Stimulated activated CD4-positive, alpha-beta T cell treated with anti-CD3 and anti-CD28 coated beads, Interleukin-4, amount 100 ng/mL, for 1 hour (primary cell): Measurements from ENCODE around the gene NEURL1B.
"Not testable (repeated sequence)": the region's sequence is repeated elsewhere in the genome, so short reads cannot be mapped to it uniquely, and the experiment has no call there.

Source experiments
- DNase-seq: peaks from one replicate; pipeline ENCODE4 v3.0.0-alpha.2; 2020

NEURL1B gene

DNA sequence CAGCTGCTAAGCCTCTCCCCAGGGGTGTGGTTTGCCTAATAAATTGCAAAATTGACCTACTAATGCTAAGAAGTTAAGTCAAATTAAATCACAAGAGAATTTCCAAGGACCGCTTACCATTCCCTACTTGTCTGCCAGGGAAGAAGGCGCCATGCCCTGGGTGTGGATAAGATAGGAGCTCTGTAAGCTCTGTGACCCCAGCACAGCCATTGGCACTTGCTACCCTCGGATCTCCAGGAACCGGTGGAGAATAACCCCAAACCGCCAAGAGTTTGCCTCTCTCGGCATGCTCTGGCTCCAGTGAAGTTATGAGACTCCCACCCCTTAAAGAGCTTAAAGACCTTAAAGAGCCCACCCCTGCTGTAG lies 58.9 kb downstream of the NEURL1B start:
- no peak for DNase-seq

DNA sequence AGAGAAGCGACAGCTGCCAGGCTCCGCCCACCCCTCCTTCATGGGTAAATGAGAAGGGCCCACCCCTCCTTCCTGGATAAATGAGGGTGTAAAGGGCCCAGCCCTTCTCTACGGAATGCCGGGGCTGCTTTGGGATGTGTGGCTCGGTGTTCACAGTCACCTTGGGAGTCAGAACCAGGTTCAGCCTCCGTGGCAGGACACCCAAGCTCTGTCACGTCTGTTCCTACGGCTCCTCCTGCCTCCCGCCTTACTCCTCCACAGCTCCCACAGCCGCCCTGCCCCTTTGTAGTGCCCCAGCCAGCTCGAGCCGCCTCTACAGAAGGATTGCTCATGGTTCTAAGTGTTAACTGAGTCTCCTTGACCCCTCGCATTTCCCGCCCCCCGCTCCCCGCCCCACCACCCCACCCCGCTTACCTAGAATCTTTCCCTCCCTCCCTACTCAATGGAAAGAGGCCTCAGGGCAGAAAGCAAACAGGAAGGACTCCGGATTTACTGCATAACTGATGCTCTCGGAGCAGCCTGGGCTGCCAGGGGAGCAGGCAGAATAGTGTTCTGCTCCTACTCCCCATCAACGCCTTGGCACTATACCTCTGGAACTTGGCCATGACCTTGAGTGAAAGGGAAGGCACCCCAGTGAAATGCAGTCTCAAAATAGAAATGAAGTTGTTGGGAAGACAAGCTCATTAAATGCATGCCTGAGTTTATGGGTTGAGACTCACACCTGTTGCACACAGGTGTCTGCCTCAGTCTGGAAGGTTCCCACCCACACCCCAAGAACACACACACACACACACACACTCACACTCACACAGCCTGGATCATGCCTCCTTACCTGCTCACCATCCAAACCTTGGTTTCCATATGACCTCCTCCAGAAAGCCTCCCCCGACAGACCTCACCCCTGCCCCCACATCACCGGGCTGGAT lies 59.6 kb downstream of the NEURL1B start:
- DNase-seq = no peak

DNA sequence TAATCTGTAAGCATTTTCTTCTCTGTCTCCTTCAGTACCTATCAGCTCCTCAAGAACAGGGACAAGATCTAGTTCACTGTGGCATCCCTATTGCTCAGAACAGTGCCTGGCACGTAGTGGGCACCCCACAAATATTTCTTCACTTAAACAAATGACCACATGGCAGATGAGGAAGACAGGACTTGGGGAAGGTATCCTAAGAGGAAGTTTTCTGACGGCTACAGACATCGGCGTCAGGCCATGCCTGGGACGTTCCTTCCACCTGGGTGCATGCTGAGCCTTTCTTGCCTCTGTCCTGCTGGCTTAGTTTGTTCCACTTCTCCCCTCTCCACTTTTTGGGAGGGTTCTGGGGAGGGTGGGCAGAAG lies 60.2 kb downstream of the NEURL1B start:
- no peak for DNase-seq

DNA sequence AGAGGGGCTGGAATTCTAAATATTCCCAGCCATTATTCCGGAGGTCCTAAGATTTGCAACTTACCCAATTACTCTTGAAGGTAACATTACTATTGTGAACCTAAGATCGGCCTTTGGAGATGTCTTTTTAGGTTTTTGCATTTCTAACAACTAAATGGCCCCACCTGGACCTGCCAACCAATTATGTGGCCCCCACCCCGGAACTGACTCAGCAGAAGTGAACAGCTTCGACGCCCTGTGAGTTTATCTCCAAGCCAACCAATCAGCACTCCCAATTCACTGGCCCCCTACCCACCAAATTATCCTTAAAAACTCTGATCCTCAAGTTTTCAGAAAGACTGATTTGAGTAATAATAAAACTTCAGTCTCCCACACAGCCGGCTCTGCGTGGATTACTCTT lies 62.9 kb downstream of the NEURL1B start:
- DNase-seq = no peak

DNA sequence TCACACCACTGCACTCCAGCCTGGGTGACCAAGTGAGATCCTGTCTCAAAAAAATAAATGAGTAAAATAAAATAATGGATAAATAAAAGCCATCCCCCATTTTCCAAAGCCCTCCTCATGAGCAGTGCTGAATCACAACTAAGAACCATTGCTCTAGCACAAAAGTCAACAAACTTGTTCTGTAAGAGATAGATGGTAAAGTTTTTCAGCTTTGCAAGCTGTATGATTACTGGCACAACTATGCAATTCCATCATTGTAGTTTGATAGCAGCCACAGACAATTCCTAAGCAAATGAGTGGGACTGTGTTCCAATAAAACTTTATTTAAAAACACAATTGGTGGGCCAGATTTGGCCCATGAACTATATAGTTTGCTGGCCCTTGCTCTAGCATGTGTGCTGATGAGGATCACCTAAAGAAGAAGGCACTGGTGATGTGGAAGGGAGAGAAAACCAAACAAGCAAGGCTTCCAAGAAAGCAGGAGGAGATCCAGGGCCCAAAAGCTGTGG lies 64.6 kb downstream of the NEURL1B start:
- DNase-seq = no peak

DNA sequence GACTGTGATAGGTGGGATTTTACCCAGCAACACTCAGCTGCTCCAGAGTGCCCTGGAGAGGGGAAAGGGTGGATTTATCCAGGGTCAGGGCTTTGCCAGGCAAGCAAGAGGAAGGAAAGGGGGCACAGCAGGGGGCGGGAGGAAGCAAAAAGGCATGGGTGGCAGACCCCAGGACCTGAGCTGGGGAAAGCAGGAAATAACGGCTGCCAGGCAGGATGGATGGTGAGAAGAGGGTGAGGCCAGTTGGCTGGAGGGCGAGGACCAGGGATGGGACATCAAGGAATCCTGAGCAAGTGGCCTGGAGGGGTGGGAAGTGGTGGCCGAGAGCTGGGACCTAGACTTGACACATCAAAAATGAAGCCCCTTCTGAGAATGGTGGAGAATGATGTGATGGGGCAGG lies 65.7 kb downstream of the NEURL1B start:
- no peak for DNase-seq

DNA sequence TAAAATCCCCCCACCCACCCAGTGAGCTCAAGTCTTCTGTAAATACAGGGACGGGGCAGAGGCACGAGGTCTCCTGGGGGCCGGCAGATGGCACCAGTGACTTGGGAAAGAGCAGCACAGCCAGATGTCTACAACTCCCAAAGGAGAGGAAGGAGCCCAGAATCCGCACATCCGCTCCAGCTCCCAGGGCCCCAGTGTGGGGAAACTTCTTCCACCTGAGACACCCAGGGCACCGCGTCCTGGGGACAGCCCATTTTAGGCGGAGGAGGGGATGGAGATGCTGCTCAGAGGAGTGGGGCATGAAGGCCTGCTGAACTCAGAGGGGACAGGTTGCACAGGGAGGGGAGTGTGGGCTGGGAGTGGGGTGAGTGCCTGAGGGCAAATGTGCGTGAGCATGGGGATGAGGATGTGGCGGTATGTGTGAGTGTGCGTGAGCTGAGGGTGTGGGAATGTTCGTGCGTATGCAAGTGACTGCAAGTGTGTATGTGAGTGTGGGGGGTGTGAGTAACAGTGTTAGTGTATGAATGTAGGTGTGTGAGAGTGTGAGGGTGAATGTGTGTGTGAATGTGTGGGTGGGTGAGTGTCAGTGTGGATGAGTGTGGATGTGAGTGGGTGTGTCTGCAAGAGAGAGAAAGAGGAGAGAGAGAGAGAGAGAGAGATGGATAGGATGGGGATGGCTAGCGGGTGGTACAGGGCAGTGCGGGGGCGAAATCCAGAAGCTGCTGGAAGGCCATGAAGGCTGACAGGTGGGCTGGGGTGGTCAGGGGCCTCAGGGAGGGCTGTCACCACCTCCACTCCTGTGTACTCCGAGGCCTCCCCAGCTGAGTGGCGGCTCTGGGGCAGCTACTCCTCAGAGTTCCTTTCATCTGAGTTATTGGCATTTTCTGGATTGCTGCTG lies 66.5 kb downstream of the NEURL1B start:
- no peak for DNase-seq

DNA sequence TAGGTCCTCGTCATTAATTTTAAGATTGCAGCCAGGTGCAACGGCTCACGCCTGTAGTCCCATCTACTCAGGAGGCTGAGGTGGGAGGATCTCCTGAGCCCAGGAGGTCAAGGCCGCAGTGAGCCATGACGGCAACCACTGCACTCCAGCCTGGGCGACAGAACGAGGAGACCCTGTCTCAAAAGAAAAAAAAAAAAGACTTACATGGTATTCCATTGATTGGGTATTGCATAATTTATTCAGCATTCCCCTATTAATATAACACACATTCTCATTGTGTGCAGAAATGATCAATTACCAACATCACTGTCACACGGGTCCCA lies 67.1 kb downstream of the NEURL1B start:
- DNase-seq = no peak

DNA sequence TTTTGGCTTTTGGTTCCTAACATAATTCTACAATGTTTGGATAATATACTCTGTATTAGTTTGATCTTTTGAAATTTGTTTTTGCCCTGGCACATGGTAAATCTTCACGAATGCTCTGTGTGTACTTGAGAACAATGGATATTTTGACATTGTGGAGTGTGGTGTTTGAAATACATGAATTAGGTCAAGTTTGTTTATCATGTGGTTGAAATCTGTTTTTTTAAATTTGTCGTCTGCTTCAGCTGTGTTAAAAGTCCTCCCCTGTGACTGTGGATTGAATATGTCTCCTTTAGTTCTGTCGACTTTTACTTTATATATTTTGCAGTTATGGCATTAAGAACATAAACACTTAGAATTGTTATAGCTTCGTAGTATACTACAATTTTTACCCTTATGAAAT lies 69.6 kb downstream of the NEURL1B start:
- no peak for DNase-seq

DNA sequence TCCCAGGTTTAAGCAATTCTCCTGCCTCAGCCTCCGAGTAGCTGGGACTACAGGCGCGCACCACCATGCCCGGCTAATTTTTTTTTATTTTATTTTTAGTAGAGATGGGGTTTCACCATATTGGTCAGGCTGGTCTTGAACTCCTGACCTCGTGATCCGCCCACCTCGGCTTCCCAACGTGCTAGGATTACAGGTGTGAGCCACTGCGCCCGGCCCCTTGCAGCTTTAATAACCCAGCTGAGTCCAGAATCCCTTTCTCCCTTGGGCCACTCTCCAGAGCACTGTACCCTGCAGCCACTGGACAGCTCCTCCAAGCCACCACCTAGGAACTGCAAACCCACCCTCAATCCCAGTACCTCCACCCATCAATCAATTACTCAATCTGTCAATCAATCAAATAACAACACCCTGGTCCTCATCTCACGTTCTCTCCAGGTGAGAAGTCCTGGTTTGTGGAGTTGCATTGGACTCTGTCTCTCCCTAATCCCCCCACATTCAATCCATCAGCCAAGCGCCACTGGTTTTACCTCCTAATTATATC lies 70.3 kb downstream of the NEURL1B start:
- not testable (repeated sequence) for DNase-seq

DNA sequence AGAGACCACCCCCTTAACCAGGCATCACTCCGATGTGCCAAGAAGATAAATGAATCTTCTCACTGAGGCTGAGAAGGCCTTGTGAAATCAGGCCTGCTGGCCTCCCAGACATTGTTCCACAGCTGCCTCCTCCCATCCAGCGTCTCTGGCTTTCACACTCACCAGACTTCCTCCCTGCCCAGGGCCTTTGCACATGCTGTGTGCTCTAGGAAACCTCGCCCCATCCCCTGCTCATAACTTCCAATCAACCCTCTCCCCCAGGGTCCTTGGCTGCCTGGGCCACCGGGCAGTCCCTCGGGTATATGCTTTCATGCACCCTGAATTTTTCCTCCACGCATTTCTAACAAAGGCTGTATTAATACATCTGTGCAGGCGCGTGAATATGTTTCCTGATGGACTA lies 71.5 kb downstream of the NEURL1B start:
- no peak for DNase-seq

DNA sequence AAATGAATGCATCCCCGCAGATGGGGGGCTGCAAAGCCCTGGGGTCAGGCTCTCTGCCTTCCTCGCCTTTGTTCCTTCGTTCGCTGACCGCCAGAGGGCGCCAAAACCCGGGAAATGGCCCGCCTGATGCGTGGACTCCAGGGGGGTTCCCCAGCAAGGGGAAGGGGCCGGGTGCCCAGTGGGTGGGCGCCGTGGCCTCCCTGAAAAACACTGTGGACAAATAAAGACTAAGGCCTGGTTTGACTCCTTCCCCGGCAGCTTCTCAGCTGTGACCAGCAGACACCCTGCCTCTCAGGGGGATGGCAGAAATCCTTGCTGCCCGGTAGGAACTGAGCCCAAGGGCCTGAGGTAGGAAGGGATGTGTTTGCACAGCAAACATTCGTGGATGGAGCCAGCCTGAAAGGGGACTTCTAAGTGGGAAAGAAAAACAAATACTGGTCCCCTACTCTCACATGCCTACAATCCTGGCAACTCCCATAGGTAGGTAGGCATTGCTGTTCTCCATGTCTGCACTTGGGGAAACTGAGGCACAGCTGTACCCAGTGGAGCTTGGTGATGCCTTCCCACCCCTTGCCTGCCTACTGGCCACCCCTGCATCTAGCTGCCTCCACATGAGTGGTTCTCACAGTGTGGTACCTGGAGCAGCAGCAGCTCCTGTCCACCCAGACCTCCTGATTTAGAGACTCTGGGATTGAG lies 72.2 kb downstream of the NEURL1B start:
- DNase-seq = peak; percentile 77

DNA sequence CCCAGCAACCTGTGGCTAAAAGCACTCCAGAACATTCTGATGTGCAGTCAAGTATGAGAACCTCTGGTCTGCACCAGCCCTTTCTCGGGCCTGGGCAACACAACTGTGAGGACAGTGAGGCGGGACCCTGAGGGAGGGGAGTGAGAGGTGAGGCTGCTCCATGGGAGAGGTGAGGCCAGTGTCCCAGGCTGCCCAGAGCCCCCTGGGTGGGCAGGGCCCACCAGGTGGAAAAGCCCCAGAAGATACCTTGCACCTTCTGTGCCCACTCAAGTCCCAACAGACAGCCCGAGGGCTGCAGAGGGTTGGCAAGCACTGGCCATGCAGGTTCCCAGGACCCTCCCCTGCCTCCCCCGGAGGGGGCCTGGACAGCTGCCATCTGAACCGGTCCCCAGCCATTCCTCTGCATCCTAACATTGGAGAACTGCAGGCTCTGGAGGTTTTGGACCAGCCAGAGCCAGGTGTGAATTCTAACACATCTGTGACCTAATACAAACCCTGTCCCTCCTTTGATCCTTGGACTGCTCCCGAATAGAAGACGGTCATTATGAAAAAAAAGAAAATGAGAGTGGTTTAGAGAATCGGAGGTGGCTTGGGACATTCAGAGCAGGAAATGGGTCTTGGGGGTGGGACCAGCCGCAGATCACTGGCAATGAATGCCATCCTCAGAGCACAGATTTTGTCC lies 72.9 kb downstream of the NEURL1B start:
- no peak for DNase-seq

DNA sequence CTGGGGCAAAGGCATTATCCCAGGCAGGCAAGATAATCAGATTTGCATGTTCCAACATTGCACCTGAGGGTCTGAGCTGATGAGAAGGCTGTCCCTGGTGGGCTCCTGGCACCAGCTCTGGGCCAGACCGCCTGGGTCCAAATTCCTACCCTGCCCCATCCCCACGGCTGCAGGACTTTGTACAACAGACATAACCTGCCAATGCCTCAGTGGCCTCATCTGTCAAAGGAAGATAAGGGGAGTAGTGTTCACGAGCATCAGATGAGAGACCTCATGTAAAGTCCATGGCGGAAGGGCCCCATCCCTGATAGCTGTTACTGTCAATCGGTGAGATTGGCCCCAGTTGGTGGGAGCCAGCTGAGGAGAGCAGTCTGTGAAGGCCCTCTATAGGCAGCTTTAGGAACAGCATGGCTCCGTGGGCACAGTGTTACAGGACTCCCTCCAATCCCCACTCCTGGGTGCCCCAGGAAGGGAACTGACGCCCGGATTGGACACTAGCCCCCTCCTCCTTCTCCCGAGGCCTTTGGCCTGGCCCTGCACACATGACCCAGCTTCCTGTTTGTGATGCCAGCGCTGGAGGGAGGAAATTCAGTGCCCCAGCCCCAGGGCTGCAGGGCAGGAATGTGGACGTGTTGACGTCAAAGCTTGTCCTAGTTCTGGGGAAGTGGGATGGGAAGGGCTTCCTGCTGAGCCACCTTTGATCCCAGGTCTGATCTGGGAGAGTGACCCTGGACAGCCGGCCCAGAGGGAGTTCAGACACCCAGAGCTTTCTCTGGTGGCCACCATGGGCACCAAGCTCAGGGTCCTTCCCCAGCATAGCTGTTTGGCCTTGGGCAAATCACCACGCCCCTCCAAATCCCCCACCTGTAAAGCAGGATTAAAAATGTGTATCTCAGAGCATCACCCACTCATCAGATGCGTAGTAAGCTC lies 73.7 kb downstream of the NEURL1B start:
- DNase-seq = peak; percentile 67

DNA sequence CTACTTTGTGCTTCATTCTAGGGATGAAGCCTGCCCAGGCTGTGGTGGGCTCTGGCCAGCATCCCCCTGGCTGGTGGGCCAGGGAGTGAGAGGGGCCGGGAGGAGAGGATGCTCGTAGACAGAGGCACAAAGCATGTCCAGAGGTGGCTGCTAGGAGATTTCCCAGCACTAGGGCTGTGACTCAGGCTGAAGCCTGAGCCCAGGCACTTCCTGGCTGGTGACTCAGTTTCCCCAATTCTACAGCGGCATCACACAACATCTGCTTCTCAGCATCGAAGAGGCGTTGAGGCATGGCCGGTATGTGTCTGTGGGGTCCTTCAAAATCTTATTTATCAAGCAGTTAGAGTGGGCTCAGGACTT lies 74.3 kb downstream of the NEURL1B start:
- DNase-seq = no peak

DNA sequence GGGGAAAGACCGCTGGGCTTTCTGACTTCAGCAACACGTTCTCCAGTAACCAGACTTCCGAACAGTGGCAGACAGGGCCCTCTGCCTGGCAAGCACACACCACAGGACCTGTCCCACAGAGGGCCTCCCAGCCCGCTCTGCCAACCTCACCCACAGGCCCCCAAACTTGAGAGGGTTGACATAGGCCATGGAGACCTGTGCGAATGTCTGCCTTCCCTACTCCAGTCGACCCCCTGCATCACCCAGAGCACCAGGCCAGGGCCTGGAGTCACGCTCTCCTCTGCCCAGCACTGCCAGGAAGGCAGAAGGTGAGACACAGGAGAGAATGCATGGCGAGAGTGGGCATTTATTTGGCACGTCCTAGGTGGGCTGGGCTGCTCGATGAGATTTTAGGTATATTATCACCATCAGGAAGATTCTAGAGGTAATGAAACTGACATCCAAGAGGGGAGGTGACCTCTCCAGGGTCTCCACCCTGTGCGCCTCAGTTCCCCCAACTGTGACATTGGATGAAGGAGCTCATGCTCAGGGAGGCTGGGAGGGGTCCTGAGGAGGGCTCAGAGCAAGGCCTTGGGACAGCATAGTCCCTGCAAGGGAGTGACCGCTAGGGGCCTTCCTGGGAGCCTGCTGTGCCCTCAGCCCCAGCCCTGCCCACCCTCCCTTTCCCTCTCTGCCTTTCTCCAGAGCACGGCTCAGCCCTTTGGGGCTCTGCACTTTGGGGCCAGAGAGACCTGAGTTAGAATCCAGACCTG lies 75.0 kb downstream of the NEURL1B start:
- no peak for DNase-seq

DNA sequence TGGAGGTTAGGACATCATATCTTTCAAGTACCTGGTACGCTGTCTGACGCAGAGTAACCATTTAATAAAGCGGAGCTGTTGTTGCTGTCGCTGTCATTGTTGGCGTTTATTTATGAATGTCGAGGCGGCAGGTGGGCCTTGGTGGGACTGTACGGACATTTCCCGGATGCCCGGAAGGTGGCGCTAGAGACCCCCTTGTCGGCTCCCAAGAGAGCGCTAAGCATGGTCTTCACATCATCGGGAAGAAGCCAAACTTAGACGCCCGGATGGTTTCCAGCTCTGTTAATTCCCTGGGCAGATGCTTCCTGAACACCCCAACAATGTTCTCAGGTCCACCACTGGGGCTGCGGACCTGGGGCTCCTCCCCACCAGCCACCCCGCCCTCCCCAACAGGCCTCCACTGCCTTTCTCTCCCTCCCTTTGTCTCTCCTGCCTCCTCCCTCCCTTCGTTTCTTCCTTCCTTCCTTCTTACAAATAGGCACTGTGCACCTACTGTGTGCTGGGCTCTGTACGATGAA lies 75.8 kb downstream of the NEURL1B start:
- peak; percentile 82 for DNase-seq

DNA sequence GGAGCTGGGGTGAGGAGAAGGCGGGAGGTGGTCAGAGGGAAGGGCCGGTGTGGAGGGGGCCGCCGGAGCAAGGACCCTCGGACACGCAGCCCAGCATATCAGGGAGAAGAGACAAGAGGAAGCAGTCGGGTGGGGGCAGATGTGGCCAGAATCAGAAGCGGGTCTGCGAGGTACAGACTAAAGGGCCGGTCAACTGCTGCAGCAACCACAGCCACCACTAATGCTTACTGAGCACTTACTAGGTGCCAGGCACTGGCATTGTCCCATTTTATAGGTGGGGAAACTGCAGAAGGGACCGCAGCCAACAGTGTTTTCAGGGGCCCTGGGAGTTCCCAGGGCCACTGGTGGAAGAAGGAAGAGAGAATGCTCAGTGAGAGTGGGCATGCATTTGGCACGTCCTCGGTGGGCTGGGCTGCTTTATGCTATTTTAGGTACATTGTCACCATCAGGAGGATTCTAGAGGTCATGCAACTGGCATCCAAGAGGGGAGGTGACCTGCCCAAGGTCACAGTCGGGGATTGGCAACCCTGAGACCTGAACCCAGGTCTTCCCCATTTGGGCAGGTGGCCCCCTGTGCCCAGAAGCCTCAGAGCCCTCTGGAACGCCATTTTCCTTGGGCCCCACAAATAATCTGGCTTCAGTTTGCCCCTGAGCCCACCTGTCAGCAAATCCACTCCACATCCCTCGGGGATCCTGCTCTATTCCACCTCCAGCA lies 76.6 kb downstream of the NEURL1B start:
- DNase-seq = no peak

DNA sequence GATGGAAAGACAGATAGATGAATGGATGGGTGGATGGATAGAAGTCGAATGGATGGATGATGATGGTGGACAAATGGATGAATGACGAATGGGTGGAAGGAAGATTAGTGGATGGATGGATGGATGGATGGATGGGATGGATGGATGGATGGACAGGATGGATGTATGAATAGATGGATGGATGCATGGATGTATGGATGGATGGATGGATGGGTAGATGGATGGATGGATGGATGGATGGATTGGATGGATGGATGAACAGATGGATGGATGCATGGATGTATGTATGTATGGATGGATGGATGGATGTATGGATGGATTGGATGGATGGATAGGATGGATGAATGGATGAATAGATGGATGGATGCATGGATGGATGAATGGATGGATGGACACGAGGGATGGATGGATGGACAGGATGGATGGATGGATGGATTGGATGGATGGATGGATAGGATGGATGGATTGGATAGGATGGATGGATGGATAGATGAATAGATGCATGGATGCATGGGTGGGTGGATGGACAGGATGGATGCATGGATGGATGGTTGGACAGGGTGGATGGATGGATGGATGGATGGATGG lies 77.6 kb downstream of the NEURL1B start:
- no peak for DNase-seq
